ENCODE measurements around the gene STK10. TPM values are rescaled to one million over a fixed set of nuclear protein-coding genes. Genes with fewer than 3 reads are reported as not detected.

The STK10 gene
- total and polyA plus RNA-seq, 2 of the 8 experiments (the other 6 are each of a cell fraction or from before 2014, with no cell fraction given), result 10.5 to 21.4 TPM

- TF ChIP-seq ATF3 (IDR thresholded peaks at IDR 0.05; ENCODE audit: insufficient read depth, low read depth, low read length), result no peak
- TF ChIP-seq CHD7 (IDR thresholded peaks at IDR 0.05; ENCODE audit: insufficient replicate concordance, low read length), result no peak
- TF ChIP-seq E2F6 (IDR thresholded peaks at IDR 0.05), result no peak
These were observed 139.4 kb downstream of the STK10 start (continued) for GRCh38 chr5:172048539-172049101.

All from H1 (cell line).